CD4-positive, alpha-beta T cell treated with Interleukin-4 for 4 hours (primary cell): Measurements from ENCODE around the gene SPEM3.

Experiments
- DNase-seq: peaks from one replicate; pipeline ENCODE4 v3.0.0-alpha.2; 2020

SPEM3 gene

DNA sequence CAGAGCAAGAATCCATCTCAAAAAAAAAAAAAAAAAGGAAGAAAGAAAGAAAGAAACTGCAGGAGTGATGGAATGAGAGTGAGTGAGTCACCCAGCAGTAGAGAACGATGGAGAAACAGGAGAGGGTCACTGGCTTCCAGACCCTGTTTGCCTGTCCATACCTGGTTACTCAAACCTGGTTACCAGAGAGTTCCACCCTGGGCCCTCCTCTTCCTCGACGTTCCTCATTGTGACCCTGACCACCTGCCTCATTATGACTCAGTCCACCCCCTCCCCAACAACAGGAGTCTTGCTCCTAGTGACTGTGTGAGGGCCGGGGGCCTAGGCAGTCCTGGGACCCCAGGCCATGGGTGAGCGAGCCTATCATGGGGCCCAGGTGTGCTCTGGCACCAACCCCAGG lies at the start of gene SPEM3:
TSS of gene SPEM3 (plus strand) at position 301 of the 400 bp plus-strand sequence. CDS start at position 347, 46 bp downstream.
- no peak for DNase-seq

GRCh38 chr17:7379134-7379533 lies 49.5 kb upstream of the SPEM3 start:
- no peak for DNase-seq

DNA sequence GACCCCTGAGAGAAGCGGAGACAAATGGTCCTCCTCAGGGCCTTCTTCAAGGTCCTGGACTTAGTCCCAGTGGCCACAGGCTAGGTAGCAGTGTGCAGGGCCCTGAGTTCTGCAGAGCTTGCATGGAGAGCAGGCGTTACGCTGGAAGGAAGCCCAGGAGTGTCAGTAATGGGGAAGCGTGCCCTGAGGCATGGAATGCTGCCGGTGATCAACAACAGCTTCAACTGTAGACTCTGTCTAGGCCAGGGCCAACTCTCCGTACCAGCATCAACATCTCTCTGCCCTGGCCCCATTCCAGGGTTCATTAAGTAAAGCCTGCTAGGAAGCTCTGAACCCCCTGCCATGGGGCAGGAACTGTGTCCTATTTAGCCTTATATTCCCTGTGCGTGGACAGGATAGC lies 48.3 kb upstream of the SPEM3 start:
- no peak for DNase-seq

DNA sequence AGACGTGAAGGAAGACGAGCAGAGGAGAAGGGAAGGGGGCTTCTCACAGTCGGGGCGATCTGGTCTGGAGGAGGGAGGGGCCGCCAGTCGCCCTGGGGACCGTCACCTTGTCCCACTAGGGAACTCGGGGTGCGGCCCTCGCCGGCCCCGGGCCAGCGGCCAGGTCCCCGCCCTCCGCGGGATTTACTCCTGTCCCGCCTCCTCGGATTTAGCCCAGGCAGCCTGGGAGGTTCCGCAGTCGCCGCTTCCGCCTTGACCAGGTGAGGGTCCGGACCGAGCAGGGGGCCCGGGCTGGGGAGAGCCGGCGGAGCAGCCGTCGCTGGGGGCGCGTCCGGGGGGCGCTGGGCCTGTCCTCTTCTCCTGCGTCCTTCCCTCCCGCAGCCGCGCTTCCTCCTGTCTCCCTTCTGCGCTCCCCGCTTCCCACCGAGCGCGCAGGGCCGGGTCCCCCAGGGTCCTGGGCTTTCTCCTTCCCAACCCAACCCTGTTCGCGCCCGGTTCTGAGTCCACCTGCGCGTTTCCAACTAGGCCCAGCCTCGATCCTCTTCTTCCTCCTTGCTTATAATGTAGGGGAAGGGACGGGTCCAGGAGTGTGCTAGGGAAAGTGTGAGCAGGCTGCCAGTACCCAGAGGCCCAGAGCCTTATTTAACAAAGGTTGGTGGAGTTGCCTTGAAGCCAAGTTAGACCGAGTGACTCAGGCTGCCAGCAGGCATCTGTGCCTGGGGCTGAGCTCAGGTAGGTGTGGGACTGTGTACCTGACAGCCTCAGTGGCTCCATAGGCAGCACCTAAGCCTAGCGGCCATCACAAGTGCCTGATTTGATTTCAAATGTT lies 47.6 kb upstream of the SPEM3 start, which contains the start of gene TNK1:
TSS of gene TNK1 (plus strand) at position 235 of the 829 bp plus-strand sequence. CDS start 1,838 bp downstream, outside the sequence.
- DNase-seq, result no peak

- DNase-seq, result no peak
Observed at GRCh38 chr17:7382901-7383300, 45.8 kb upstream of the SPEM3 start.

DNA sequence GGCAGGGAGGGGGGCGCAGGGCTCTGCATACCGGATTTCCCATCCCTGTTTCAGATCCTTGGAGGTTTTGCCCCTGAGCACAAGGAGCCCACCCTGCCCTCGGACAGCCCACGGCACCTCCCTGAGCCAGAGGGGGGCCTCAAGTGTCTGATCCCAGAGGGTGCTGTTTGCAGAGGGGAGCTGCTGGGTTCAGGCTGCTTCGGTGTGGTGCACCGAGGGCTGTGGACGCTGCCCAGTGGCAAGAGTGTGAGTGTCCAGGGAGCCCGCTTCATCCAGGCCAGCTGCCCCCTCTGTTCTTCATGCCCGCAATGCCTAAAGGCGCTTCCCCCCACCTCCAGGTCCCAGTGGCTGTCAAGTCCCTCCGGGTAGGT lies 45.3 kb upstream of the SPEM3 start:
- DNase-seq, result no peak

DNA sequence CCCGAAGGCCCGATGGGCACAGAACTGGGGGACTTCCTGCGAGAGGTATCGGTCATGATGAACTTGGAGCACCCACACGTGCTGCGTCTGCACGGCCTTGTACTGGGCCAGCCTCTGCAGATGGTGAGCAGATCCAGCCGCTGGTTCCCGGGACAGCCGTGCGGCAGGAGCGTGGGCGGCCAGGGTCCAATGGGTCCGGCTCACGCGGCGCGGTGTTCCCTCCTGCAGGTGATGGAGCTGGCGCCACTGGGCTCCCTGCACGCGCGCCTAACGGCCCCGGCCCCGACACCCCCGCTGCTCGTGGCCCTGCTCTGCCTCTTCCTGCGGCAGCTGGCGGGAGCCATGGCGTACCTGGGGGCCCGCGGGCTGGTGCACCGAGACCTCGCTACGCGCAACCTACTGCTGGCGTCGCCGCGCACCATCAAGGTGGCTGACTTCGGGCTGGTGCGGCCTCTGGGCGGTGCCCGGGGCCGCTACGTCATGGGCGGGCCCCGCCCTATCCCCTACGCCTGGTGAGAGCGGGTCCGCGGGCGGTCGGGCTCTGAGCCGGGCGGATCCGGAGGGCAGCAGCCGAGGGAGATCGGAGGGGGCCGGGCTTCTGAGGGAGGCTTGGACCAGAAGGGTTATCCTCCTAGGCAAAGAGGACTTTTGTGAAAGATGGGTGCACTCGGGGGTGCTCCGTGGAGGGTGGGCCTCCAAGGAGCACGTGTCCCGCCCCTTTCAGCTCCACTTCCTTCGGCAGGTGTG lies 44.7 kb upstream of the SPEM3 start:
- peak; percentile 70 for DNase-seq

- no peak for DNase-seq
Observed at GRCh38 chr17:7384489-7385081, 44.1 kb upstream of the SPEM3 start.

GRCh38 chr17:7388856-7389255 lies 39.8 kb upstream of the SPEM3 start:
- DNase-seq, result no peak

- DNase-seq, result no peak
Observed at GRCh38 chr17:7389924-7390910, 38.4 kb upstream of the SPEM3 start.

- no peak for DNase-seq
Observed at GRCh38 chr17:7391307-7391706, 37.4 kb upstream of the SPEM3 start.

GRCh38 chr17:7392696-7393612 lies 35.7 kb upstream of the SPEM3 start:
- DNase-seq, result no peak

DNA sequence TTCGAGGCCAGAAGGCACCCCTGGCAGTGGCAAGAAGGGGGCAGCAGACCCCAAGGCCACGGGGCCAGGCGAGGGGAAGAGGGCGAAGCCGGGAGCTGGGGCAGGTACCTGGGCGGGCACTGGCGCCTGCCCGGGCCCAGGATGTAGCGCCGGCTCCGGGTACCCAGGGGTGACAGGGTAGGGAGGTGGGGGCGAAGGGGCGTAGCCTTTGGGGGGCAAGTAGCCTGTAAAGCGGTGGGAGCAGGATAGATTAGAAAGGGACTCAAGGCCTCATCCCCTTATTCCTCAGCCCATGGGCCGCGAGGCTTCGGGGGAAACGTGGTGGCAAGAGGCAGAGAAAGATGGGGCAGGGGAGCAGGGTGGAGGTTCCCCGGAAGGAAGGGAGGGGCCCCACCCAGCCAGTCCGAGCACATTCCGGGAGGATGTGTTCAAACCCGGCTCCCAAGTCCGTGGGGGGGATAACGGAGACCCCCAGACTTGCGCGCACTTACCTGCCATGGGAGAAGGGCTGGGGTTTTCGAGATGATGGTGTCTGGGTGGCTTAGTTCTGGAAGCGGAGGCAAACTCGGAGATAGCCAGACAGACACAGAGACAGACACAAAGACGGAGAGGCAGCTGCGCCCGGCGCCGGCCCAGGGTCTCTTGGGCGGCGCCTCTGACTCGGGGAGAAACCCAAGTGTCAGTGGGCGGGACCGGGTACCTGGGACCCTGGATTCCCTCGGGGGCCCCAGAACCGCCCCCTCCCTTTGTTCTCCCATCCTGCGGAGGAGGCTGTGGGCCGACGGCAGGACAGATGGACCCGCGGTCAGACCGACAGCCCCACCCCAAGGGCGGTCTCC lies 34.8 kb upstream of the SPEM3 start:
- peak; percentile 66 for DNase-seq

DNA sequence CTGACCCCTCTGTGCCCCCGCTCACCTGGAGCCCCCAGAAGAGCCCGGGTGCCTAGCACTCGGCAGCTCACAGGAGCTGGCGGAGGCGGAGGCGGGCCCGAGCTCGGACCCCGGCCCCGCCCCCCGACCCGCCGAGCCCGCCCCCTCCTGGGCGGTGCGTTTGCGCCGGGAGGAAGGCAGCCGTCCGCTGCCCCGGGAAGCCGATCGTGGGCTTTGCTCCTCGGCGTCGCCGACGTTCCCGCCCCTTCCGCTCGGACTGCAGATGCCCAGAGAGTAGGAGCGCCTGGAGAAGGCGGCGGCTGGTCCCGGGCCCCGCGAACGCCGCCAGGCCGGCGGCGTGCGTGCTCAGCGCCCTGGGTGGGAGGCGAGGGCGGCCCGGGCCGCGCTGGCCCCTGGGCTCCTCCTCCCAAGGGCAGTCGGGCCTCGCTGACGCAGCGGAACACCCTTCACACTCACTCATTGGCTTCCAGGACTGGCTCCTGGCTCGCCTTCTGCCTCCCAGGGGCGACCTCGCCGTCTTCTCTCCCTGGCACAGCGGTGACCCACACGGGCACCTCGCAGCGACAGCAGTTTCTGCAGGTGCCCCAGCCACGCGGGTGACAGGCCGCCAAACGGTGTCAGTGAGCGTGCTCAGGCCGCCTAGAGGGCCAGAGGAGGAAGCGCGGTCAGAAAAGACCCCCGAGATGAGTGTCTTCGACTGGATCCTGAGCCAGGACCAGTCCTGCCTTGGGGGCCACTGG lies 34.0 kb upstream of the SPEM3 start, which contains the start of gene PLSCR3:
TSS of gene PLSCR3 (minus strand) at position 74 of the 740 bp plus-strand sequence. CDS start 415 bp downstream, outside the sequence.
- DNase-seq, result peak; percentile 62

- DNase-seq, result no peak
Observed at GRCh38 chr17:7396147-7396546, 32.5 kb upstream of the SPEM3 start.

- no peak for DNase-seq
Observed at GRCh38 chr17:7398612-7399011, 30.0 kb upstream of the SPEM3 start.

DNA sequence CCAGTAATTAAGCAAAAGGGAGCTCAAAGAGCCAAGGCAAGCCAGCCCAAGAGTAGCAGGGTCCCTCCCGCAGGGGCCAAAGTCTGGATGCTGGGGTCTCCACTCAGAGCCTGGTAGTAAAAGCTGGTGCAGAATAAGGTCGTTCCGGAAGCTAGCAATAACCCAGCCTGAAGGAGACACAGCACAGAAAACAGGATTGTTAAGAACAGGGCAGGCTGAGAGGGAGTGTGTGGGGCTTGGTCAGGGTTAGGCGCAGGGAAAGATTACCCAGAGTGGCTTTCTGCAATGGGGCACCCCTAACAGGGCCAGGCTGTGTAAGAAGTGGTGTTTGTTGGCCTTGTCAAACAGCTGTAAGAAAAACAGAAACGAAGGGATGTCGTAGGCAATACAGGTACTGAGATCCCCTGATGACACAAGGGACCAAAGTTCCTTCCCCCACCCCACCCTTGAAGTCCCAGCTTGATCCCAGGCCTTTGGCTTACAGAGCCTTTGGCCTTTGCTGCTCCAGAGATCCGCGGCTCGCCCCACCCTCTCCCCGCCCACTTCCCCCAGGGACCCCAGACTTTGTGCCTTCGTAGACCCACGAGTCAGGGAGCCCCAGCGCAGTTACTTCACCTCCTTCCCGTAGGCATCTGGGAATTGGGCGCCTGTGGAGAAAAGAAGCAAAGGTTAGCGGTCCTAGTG lies 25.5 kb upstream of the SPEM3 start:
- no peak for DNase-seq

DNA sequence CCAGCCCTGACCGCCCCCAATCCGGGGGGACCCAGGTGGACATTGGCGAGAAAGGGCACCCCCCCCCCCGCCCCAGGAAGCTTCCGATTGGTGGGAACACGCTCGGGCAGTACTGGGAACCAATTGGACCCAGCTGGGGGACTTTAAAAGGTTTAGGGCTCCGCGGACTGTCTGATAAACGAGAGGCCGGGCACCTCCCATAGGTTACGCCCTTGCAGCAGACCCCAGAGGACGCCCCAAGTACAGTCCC lies 25.0 kb upstream of the SPEM3 start:
- DNase-seq, result no peak
